ENCODE measurements around the gene TRIM33.

The TRIM33 gene

DNA sequence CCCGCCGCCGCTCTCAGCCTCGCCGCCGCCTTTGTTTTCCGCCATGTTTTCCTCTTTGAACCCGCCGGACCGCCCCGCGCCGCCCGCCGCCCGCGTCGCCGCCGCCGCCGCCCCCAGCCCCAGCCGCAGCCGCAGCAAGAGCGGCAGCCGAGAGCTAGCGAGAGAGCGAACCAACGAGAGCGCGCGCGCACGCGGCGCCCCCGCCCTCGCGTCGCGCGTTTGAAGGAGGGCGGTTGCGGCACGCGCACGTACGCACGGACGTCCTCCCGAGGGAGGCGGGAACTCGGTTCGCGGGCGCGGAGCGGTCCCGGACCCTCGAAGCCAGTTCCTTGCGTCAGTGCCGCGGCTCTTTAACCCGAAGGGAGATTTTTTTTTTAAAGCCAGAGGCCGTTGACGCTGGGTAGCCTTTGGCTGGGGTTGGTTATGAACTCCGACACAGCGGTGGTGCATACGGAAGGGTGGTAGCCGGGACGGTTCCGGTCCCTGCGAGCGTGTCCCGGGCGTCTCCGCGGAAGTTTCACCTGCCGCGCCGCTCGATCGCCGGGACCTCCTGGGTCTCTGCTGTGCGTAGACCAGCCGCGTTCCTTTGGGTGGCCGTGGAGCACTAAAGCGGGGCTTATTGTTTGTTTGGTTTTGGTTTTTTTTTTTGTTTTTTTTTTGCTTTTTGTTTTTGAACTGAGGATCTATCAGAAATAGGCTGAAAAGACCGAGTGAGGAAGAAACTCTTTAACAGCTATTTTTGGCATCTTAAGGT is at the start of gene TRIM33:
TSS of gene TRIM33 (minus strand) at position 172 of the 754 bp plus-strand sequence. CDS start at position 45, 127 bp downstream.
- Histone ChIP-seq H3K4me1 (ENCODE audit: control insufficient read depth, insufficient read depth, low read length) (peaks cover 2% of the 10 kb centered on the region), H3K9ac (ENCODE audit: low read depth, low read length) (peak within 1 kb of the TSS; percentile 86), H3K36me3 (ENCODE audit: control insufficient read depth, insufficient read depth, low read length) (no peaks in the 10 kb centered on the region), H3K4me3 (ENCODE audit: low read depth, low read length) (peak within 1 kb of the TSS; percentile 88), H3K9me3 (ENCODE audit: control insufficient read depth, insufficient read depth, low read length) (no peaks in the 10 kb centered on the region), H3K27me3 (ENCODE audit: control insufficient read depth, insufficient read depth, low read length) (peaks cover 3% of the 10 kb centered on the region)

DNA sequence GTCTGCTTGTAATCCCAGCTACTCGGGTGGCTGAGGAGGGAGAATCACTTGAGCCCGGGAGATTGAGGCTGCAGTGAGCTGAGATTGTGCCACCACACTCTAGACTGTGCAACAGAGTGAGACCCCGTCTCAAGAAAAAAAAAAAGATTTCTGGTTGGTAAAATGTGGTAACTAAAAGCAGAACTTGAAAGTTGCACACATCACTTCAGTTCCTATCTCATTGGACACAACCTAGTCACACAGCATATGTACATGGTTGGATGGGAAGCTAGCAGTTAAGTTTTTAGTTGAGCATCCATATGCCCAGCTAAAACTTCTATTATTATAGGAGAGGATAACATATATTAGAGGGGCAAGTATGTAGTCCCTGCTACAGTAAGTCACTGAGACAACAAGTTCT is 48.4 kb upstream of the TRIM33 start:
- no peak overlapping the region for H3K9ac ChIP-seq (ENCODE audit: low read depth, low read length)
- no peaks in the 10 kb centered on the region for H3K4me1 ChIP-seq (ENCODE audit: control insufficient read depth, insufficient read depth, low read length)
- no peaks in the 10 kb centered on the region for H3K36me3 ChIP-seq (ENCODE audit: control insufficient read depth, insufficient read depth, low read length)
- no peak overlapping the region for H3K4me3 ChIP-seq (ENCODE audit: low read depth, low read length)
- no peaks in the 10 kb centered on the region for H3K27me3 ChIP-seq (ENCODE audit: control insufficient read depth, insufficient read depth, low read length)
- H3K9me3 ChIP-seq (ENCODE audit: control insufficient read depth, insufficient read depth, low read length), result no peaks in the 10 kb centered on the region

DNA sequence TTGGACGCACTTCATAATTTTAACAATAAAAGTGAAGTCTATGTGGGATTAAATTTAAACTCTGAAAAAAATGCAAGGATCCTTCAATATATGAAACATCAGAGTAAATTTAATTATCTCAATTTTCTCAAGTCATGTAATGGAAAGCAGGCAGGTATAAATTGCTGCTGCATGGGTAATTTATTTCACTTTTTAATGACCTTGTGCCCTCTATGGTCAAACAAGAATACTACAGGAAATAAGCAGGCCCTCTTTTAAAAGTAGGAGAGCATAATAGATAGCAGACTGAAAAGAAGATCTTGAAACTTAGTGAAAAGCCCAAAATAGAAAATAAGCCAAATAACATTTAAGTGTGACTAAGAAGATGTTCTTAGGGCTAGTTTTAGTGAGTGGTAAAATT is 47.5 kb upstream of the TRIM33 start:
- Histone ChIP-seq H3K27me3 (ENCODE audit: control insufficient read depth, insufficient read depth, low read length) (no peaks in the 10 kb centered on the region), H3K4me1 (ENCODE audit: control insufficient read depth, insufficient read depth, low read length) (no peaks in the 10 kb centered on the region), H3K36me3 (ENCODE audit: control insufficient read depth, insufficient read depth, low read length) (no peaks in the 10 kb centered on the region), H3K9ac (ENCODE audit: low read depth, low read length) (no peak overlapping the region), H3K4me3 (ENCODE audit: low read depth, low read length) (no peak overlapping the region), H3K9me3 (ENCODE audit: control insufficient read depth, insufficient read depth, low read length) (no peaks in the 10 kb centered on the region)

DNA sequence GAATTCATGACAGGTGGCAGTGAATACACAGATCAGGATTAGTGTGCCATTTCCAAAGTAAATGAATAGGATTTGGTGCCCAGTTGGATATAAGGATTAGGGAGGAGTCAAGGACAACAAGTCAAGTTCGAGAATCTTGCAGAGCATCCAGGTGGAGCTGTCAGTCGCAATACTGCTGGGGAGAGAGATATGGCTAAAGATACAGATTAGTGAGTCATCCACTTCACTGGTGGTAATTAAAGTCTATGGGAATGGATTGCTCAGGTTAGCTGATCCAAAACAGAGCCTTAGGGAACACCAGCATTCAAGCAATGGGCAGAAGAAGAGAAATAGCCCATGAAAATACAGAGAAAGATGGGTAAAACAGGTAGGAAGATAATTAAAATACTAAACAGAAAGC is 43.6 kb upstream of the TRIM33 start:
- Histone ChIP-seq H3K9me3 (ENCODE audit: control insufficient read depth, insufficient read depth, low read length) (no peaks in the 10 kb centered on the region), H3K9ac (ENCODE audit: low read depth, low read length) (no peak overlapping the region), H3K36me3 (ENCODE audit: control insufficient read depth, insufficient read depth, low read length) (no peaks in the 10 kb centered on the region), H3K27me3 (ENCODE audit: control insufficient read depth, insufficient read depth, low read length) (no peaks in the 10 kb centered on the region), H3K4me3 (ENCODE audit: low read depth, low read length) (no peak overlapping the region), H3K4me1 (ENCODE audit: control insufficient read depth, insufficient read depth, low read length) (no peaks in the 10 kb centered on the region)

DNA sequence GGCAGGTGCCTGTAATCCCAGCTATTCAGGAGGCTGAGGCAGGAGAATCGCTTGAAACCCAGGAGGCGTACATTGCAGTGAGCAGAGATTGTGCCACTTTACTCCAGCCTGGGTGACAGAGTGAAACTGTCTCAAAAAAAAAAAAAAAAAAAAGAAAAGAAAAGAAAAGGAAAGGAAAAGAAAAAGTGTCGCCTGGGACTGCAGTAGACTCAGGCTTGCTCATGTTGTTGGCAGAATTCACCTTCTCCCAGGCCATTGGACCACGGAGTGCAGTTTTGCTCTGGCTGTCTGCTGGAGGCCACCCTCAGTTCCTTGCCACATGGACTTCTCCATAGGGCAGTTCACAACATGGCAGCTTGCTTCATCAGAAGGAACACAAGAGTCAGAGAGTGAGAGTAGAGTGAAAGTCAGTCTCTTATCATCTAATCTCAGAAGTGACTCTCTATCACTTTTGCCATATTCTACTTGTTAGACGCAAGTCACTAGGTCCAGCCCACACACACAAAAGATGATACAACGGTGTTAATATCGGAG is 41.2 kb upstream of the TRIM33 start:
- no peaks in the 10 kb centered on the region for H3K36me3 ChIP-seq (ENCODE audit: control insufficient read depth, insufficient read depth, low read length)
- no peak overlapping the region for H3K9ac ChIP-seq (ENCODE audit: low read depth, low read length)
- no peaks in the 10 kb centered on the region for H3K9me3 ChIP-seq (ENCODE audit: control insufficient read depth, insufficient read depth, low read length)
- H3K4me3 ChIP-seq (ENCODE audit: low read depth, low read length), result no peak overlapping the region
- H3K4me1 ChIP-seq (ENCODE audit: control insufficient read depth, insufficient read depth, low read length), result no peaks in the 10 kb centered on the region
- H3K27me3 ChIP-seq (ENCODE audit: control insufficient read depth, insufficient read depth, low read length), result no peaks in the 10 kb centered on the region

DNA sequence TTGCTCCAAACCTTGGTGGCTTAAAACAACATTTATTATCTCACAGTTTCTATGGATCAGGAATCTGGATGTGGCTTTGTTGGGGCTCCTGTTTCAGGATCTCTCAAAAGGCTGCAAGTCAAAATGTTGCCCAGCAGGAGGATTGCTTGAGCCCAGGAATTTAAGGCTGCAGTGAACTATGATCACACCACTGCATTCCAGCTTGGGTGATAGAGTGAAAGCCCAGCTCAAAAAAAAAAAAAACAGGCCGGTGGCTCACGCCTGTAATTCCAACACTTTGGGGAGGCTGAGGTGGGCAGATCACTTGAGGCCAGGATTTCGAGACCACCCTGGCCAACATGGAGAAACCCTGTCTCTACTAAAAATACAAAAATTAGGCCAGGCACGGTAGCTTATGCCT is 40.4 kb upstream of the TRIM33 start:
- Histone ChIP-seq H3K4me1 (ENCODE audit: control insufficient read depth, insufficient read depth, low read length) (no peaks in the 10 kb centered on the region), H3K27me3 (ENCODE audit: control insufficient read depth, insufficient read depth, low read length) (no peaks in the 10 kb centered on the region), H3K36me3 (ENCODE audit: control insufficient read depth, insufficient read depth, low read length) (no peaks in the 10 kb centered on the region), H3K9ac (ENCODE audit: low read depth, low read length) (no peak overlapping the region), H3K4me3 (ENCODE audit: low read depth, low read length) (no peak overlapping the region), H3K9me3 (ENCODE audit: control insufficient read depth, insufficient read depth, low read length) (no peaks in the 10 kb centered on the region)

DNA sequence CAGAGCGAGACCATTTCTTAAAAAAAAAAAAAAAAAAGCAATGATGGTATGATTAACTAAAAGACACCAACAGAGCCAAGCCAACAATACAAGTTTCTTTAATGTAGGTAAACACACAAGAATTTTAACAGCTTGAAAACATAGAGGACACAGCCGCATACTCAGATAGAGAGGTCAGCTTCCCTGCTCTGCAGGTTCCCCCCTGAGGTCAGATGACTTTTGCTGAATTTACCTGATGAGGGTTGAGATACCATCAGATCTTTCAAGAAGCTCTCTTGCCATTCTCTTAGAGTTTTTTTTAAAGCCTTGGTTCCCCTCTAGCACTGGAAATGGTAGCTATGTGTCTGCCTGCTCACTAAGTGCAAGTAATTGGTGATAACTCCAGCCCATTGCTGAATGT is 39.3 kb upstream of the TRIM33 start:
- H3K9me3 ChIP-seq (ENCODE audit: control insufficient read depth, insufficient read depth, low read length), result no peaks in the 10 kb centered on the region
- no peak overlapping the region for H3K4me3 ChIP-seq (ENCODE audit: low read depth, low read length)
- H3K27me3 ChIP-seq (ENCODE audit: control insufficient read depth, insufficient read depth, low read length), result no peaks in the 10 kb centered on the region
- H3K4me1 ChIP-seq (ENCODE audit: control insufficient read depth, insufficient read depth, low read length), result no peaks in the 10 kb centered on the region
- no peak overlapping the region for H3K9ac ChIP-seq (ENCODE audit: low read depth, low read length)
- no peaks in the 10 kb centered on the region for H3K36me3 ChIP-seq (ENCODE audit: control insufficient read depth, insufficient read depth, low read length)

DNA sequence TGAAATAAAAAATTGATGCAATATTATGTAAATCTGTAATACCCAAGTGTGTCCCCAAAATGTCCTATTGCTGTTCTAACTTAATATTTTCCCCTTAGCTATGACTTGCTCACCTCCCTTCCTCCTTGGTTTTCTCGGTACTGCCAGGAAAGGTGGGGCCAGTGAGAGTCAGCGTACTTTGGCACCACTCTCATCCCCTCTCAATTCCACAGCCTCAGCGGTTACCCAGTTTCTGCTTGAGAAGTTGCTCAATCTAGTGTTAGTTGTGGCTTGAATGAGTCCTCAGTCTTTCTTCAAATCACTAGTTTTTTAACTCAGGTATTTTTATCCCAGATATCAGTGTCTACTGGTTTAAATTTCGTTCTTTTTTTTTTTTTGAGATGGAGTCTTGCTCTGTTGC is 38.1 kb upstream of the TRIM33 start:
- Histone ChIP-seq H3K36me3 (ENCODE audit: control insufficient read depth, insufficient read depth, low read length) (no peaks in the 10 kb centered on the region), H3K27me3 (ENCODE audit: control insufficient read depth, insufficient read depth, low read length) (no peaks in the 10 kb centered on the region), H3K4me3 (ENCODE audit: low read depth, low read length) (no peak overlapping the region), H3K9ac (ENCODE audit: low read depth, low read length) (no peak overlapping the region), H3K4me1 (ENCODE audit: control insufficient read depth, insufficient read depth, low read length) (no peaks in the 10 kb centered on the region), H3K9me3 (ENCODE audit: control insufficient read depth, insufficient read depth, low read length) (no peaks in the 10 kb centered on the region)

DNA sequence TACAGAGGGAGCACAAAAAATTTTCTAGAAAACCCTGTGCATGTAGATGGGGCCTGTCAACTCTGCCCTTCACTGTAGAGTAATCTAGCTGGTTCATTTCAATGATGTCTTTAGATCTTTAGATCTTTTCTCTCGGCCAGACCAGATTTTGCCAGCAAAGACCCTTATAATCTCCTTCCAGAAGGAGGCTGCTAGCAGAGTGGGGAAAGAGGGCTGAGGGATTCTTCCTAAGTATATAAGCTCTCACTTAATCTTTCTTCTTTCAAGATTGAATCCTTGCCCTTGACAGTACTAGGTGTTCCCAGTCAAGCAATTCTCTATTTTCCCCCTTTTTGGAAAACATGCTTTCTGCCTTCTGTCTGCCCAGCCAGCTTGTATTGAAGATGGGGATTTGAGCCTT is 36.1 kb upstream of the TRIM33 start:
- H3K27me3 ChIP-seq (ENCODE audit: control insufficient read depth, insufficient read depth, low read length), result no peaks in the 10 kb centered on the region
- no peaks in the 10 kb centered on the region for H3K9me3 ChIP-seq (ENCODE audit: control insufficient read depth, insufficient read depth, low read length)
- no peaks in the 10 kb centered on the region for H3K36me3 ChIP-seq (ENCODE audit: control insufficient read depth, insufficient read depth, low read length)
- H3K4me3 ChIP-seq (ENCODE audit: low read depth, low read length), result no peak overlapping the region
- no peaks in the 10 kb centered on the region for H3K4me1 ChIP-seq (ENCODE audit: control insufficient read depth, insufficient read depth, low read length)
- H3K9ac ChIP-seq (ENCODE audit: low read depth, low read length), result no peak overlapping the region

DNA sequence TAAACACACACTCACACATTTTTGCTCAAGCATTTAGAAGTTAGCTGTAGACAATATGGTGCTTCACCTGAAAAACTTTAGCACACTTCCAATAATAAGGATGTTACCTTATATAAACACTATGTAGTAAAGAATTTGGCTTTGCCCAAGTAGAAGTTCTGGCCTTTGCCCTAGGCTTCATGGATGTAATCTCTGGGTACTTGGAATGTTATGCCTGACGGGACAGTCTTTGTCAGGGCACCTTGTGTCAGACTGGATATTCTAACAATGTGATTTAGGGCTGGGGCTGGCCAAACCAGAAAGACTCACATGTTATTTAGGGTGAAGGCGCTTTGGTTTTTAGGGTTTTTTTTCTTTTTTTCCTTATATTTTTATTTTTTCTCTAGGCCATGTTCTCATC is 34.8 kb upstream of the TRIM33 start:
- Histone ChIP-seq H3K4me1 (ENCODE audit: control insufficient read depth, insufficient read depth, low read length) (no peaks in the 10 kb centered on the region), H3K27me3 (ENCODE audit: control insufficient read depth, insufficient read depth, low read length) (no peaks in the 10 kb centered on the region), H3K36me3 (ENCODE audit: control insufficient read depth, insufficient read depth, low read length) (no peaks in the 10 kb centered on the region), H3K9me3 (ENCODE audit: control insufficient read depth, insufficient read depth, low read length) (no peaks in the 10 kb centered on the region), H3K9ac (ENCODE audit: low read depth, low read length) (no peak overlapping the region), H3K4me3 (ENCODE audit: low read depth, low read length) (no peak overlapping the region)

DNA sequence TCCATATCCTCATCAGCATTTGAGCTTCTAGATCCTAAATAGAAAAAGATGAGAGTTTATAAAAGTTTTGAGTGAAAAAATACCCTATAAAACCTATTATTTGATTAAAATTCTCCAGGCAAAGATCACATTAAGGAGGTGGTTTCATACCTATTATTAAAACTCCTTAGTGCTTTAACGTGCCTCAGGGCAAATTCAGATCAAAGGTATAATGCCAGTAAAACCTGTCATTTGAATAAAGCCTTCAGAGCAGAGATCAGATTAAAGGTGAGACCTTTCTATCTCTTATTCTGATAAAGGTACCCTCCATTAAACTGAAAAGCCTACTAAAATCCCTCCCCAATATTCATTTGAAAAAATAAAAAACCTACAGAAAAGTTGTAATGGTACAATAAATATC is 34.3 kb upstream of the TRIM33 start:
- no peaks in the 10 kb centered on the region for H3K36me3 ChIP-seq (ENCODE audit: control insufficient read depth, insufficient read depth, low read length)
- no peak overlapping the region for H3K4me3 ChIP-seq (ENCODE audit: low read depth, low read length)
- no peaks in the 10 kb centered on the region for H3K27me3 ChIP-seq (ENCODE audit: control insufficient read depth, insufficient read depth, low read length)
- H3K9me3 ChIP-seq (ENCODE audit: control insufficient read depth, insufficient read depth, low read length), result no peaks in the 10 kb centered on the region
- no peak overlapping the region for H3K9ac ChIP-seq (ENCODE audit: low read depth, low read length)
- H3K4me1 ChIP-seq (ENCODE audit: control insufficient read depth, insufficient read depth, low read length), result no peaks in the 10 kb centered on the region

DNA sequence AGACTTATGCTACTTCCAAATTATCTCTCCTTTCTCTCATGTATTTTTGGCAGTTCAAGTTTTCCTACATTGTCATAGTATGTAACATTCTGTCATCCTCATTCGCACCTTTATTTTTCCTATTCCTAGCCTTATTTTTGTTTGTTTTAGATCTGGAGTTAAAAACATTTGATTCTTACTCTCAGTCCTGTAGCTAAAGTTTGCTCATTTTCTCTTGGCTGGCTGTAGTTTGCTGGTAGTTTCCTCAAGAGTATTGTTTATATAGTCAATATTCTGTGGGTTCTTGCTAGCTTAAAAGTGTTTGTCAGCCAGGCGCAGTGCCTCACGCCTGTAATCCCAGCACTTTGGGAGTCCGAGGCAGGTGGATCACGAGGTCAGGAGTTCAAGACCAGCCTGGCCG is 29.8 kb upstream of the TRIM33 start:
- Histone ChIP-seq H3K4me3 (ENCODE audit: low read depth, low read length) (no peak overlapping the region), H3K4me1 (ENCODE audit: control insufficient read depth, insufficient read depth, low read length) (no peaks in the 10 kb centered on the region), H3K27me3 (ENCODE audit: control insufficient read depth, insufficient read depth, low read length) (no peaks in the 10 kb centered on the region), H3K9ac (ENCODE audit: low read depth, low read length) (no peak overlapping the region), H3K9me3 (ENCODE audit: control insufficient read depth, insufficient read depth, low read length) (no peaks in the 10 kb centered on the region), H3K36me3 (ENCODE audit: control insufficient read depth, insufficient read depth, low read length) (no peaks in the 10 kb centered on the region)

Data from iPS-15b (cell line).